Body of pancreas (tissue), 4 donors: ENCODE results near the gene LIN7A. TPM values are rescaled to one million over a fixed set of nuclear protein-coding genes. Genes with fewer than 3 reads are reported as not detected.
A peak's percentile ranks its signal among the peaks of the same experiment; 100 is the strongest.

Experiments
- ATAC-seq: fragments of 150-250 bp; one replicate; pipeline ENCODE4 v1.9.1; 2016
- DNase-seq, 4 donors: peaks; one replicate each; pipeline ENCODE4 v3.0.0-alpha.2; 2019
- H3K27ac ChIP-seq, 4 donors: fragments of 200-600 bp; sonication (generic); 1 replicate in 3 of 4; 2 replicates in 1 of 4; pipeline versions ENCODE4 v1.5.1 to v1.6.1; 2016 to 2019; ENCODE audit warnings: mild to moderate bottlenecking in 1 of 4, mixed read lengths in 1 of 4, moderate library complexity in 1 of 4
- H3K27me3 ChIP-seq, 2 donors: fragments of 200-600 bp; sonication (generic); one replicate each; pipeline ENCODE4 v1.6.0; 2016; ENCODE audit warnings: mild to moderate bottlenecking in 1 of 2
- H3K36me3 ChIP-seq, 2 donors: fragments of 200-600 bp; sonication (generic); replicated peaks in 1 of 2; 2 replicates each; pipeline ENCODE4 v1.5.1; 2016; ENCODE audit warnings: low read depth in 2 of 2; ENCODE audit not compliant: insufficient read depth in 1 of 2
- H3K4me1 ChIP-seq: fragments of 200-600 bp; sonication (generic); one replicate; pipeline ENCODE4 v1.6.0; 2016
- H3K4me3 ChIP-seq, 2 donors: fragments of 200-600 bp; sonication (generic); 1 replicate in 1 of 2; 2 replicates in 1 of 2; pipeline ENCODE4 v1.5.1; 2016 to 2019
- H3K9me3 ChIP-seq, 3 donors: fragments of 200-600 bp; sonication (generic); 1 replicate in 2 of 3; 2 replicates in 1 of 3; pipeline ENCODE4 v1.5.1; 2016
- CTCF ChIP-seq, 7 experiments: fragments of 450-650 bp in 4 of 7; fragments of 200-600 bp in 3 of 7; sonication (generic) in 3 of 7; IDR thresholded peaks; one replicate each; pipeline ENCODE4 v1.5.1; 2016 to 2019; ENCODE audit warnings: antibody characterized with exemption in 7 of 7
- POLR2A ChIP-seq, 3 donors: fragments of 450-650 bp; IDR thresholded peaks; one replicate each; pipeline ENCODE4 v1.6.1; 2016; ENCODE audit warnings: antibody characterized with exemption in 3 of 3, mild to moderate bottlenecking in 2 of 3
- WGBS, 2 donors: methylation state at CpG; one replicate each; pipeline ENCODE4 v1.1.5; 2017; 5-methylcytosine and 5-hydroxymethylcytosine counted together
- intact Hi-C: fragments of 100-400 bp; cut with DNase I; formaldehyde crosslinking; loops from one replicate; pipeline ENCODE4 v1.15.1; 2023
- total RNA-seq, 2 donors: library from RNA; depleted of rRNA; stranded (reverse); fragments of >200 nt; gene quantifications; one replicate each; pipeline ENCODE4 v1.1.0, GENCODE V29; 2016

The LIN7A gene
- total RNA-seq, 2 donors from 2014 or later, result 0.66 to 1.0 TPM

- no peaks in the 10 kb centered on the region for H3K9me3 ChIP-seq
- H3K27ac ChIP-seq, result no peak overlapping the region
- H3K36me3 ChIP-seq, result no peaks in the 10 kb centered on the region
- no peaks in the 10 kb centered on the region for H3K27me3 ChIP-seq
- 56 to 61% methylated on average over 1 of the region's 1 CpG for WGBS, 2 donors
- ATAC-seq, result no peak
- no peak for TF ChIP-seq CTCF (IDR thresholded peaks at IDR 0.05)
- TF ChIP-seq POLR2A (IDR thresholded peaks at IDR 0.05), result no peak
- H3K4me3 ChIP-seq, result no peak overlapping the region
- intact Hi-C loops, result loop anchor here (10.0 kb wide), 1 partner anchor 355 kb away; no protein-coding TSS in a partner anchor
- no peak for DNase-seq
- no peaks in the 10 kb centered on the region for H3K4me1 ChIP-seq
Measured at GRCh38 chr12:80769553-80770140, 168.1 kb downstream of the LIN7A start.

- H3K36me3 ChIP-seq, result no peaks in the 10 kb centered on the region
Measured at GRCh38 chr12:80766897-80767296, 170.8 kb downstream of the LIN7A start.

GRCh38 chr12:80766210-80766609 lies 171.5 kb downstream of the LIN7A start:
- DNase-seq, result no peak
- H3K27ac ChIP-seq, result no peak overlapping the region
- no peak for TF ChIP-seq CTCF (IDR thresholded peaks at IDR 0.05)
- no peak for TF ChIP-seq POLR2A (IDR thresholded peaks at IDR 0.05)
- H3K36me3 ChIP-seq, result no peaks in the 10 kb centered on the region
- 70 to 81% methylated on average over 1 of the region's 1 CpG for WGBS, 2 donors
- no peaks in the 10 kb centered on the region for H3K27me3 ChIP-seq
- H3K4me1 ChIP-seq, result peaks cover 3% of the 10 kb centered on the region
- no peak overlapping the region for H3K4me3 ChIP-seq
- H3K9me3 ChIP-seq, result no peaks in the 10 kb centered on the region
- no peak for ATAC-seq
- intact Hi-C loops, result loop anchor here (10.0 kb wide), 1 partner anchor 351 kb away; no protein-coding TSS in a partner anchor

More at GRCh38 chr12:80766897-80767296, 170.8 kb downstream of the LIN7A start:
- H3K4me3 ChIP-seq, result no peak overlapping the region
- 41 to 67% methylated on average over 2 of the region's 2 CpGs for WGBS, 2 donors
- H3K27ac ChIP-seq, result no peak overlapping the region
- TF ChIP-seq POLR2A (IDR thresholded peaks at IDR 0.05) (no peak), CTCF (IDR thresholded peaks at IDR 0.05) (no peak)
- peaks cover 3% of the 10 kb centered on the region for H3K4me1 ChIP-seq
- ATAC-seq (no peak), DNase-seq (no peak)
- H3K9me3 ChIP-seq, result no peaks in the 10 kb centered on the region
- no peaks in the 10 kb centered on the region for H3K27me3 ChIP-seq
- intact Hi-C loops, result loop anchor here (10.0 kb wide), 1 partner anchor 352 kb away; no protein-coding TSS in a partner anchor

- Histone ChIP-seq H3K9me3 (no peaks in the 10 kb centered on the region), H3K27me3 (no peaks in the 10 kb centered on the region), H3K4me3 (no peak overlapping the region), H3K36me3 (no peaks in the 10 kb centered on the region), H3K4me1 (peaks cover 3% of the 10 kb centered on the region), H3K27ac (no peak overlapping the region)
- WGBS, 2 donors, result 2 to 3% methylated on average over 4 of the region's 4 CpGs
- peak; percentile 55 for ATAC-seq
- DNase-seq, result peak in 3 of 4 donors; percentile 20 to 52 (median 42)
- intact Hi-C loops, result loop anchor here (10.0 kb wide), 1 partner anchor 349 kb away; no protein-coding TSS in a partner anchor
- peak; percentile 17 to 62 (median 51) for TF ChIP-seq CTCF (IDR thresholded peaks at IDR 0.05)
- TF ChIP-seq POLR2A (IDR thresholded peaks at IDR 0.05), result no peak
Measured at GRCh38 chr12:80763874-80764273, 173.9 kb downstream of the LIN7A start.

GRCh38 chr12:80761838-80762237 lies 175.9 kb downstream of the LIN7A start:
- no peak for TF ChIP-seq CTCF (IDR thresholded peaks at IDR 0.05)
- no peak for TF ChIP-seq POLR2A (IDR thresholded peaks at IDR 0.05)
- Histone ChIP-seq H3K27me3 (no peaks in the 10 kb centered on the region), H3K36me3 (no peaks in the 10 kb centered on the region), H3K4me1 (peaks cover 3% of the 10 kb centered on the region), H3K27ac (no peak overlapping the region), H3K4me3 (no peak overlapping the region), H3K9me3 (no peaks in the 10 kb centered on the region)
- 47 to 48% methylated on average over 5 of the region's 5 CpGs for WGBS, 2 donors
- no peak for DNase-seq
- intact Hi-C loops, result loop anchor here (10.0 kb wide), 1 partner anchor 347 kb away; no protein-coding TSS in a partner anchor
- ATAC-seq, result no peak
